Colonic mucosa (tissue), 4 donors: Measurements from ENCODE around the gene SH3BP4. TPM values are rescaled to one million over a fixed set of nuclear protein-coding genes. Genes with fewer than 3 reads are reported as not detected.

Experiments used
- DNase-seq: peaks from one replicate; pipeline ENCODE4 v3.0.0-alpha.2; 2020
- H3K27ac ChIP-seq: fragments of 200-600 bp; one replicate; pipeline ENCODE4 v1.8.0; 2021
- H3K27me3 ChIP-seq: fragments of 200-600 bp; one replicate; pipeline ENCODE4 v1.8.0; 2021
- H3K36me3 ChIP-seq: fragments of 200-600 bp; one replicate; pipeline ENCODE4 v1.8.0; 2021
- H3K4me1 ChIP-seq: fragments of 200-600 bp; one replicate; pipeline ENCODE4 v1.8.0; 2021; ENCODE audit warnings: mild to moderate bottlenecking
- H3K4me3 ChIP-seq: fragments of 200-600 bp; one replicate; pipeline ENCODE4 v1.8.0; 2021
- H3K9ac ChIP-seq, 2 donors: one replicate each; pipeline ENCODE4 v1.7.0; 2013; ENCODE audit warnings: control low read depth in 2 of 2, low read depth in 2 of 2, low read length in 2 of 2
- H3K9me3 ChIP-seq: fragments of 200-600 bp; one replicate; pipeline ENCODE4 v1.8.0; 2021
- intact Hi-C: fragments of 100-400 bp; cut with DNase I; formaldehyde crosslinking; loops from one replicate; pipeline ENCODE4 v1.14.1; 2022
- total RNA-seq, 2 donors: library from RNA; stranded (reverse); fragmentation: NEBNext Ultra II Directional in 1 of 2; extraction: Animal tissue kit (Norgen Biotek cat#: 25700) in 1 of 2; gene quantifications; one replicate each; pipeline ENCODE4 v1.2.1, GENCODE V29; 2021
- TF ChIP-seq, protein P1 (sequence below): fragments of 200-600 bp; IDR thresholded peaks from one replicate; pipeline ENCODE4 v1.8.0; 2022; ENCODE audit warnings: antibody characterized with exemption, mild to moderate bottlenecking
- donor health status: healthy.
- donor health status: DM: no; HTN: no; CAD: no.
- donor health status: DM: no; HTN: no; CAD: no.

The SH3BP4 gene
- total RNA-seq, 2 donors from 2014 or later, result 29.1 to 44.4 TPM

DNA sequence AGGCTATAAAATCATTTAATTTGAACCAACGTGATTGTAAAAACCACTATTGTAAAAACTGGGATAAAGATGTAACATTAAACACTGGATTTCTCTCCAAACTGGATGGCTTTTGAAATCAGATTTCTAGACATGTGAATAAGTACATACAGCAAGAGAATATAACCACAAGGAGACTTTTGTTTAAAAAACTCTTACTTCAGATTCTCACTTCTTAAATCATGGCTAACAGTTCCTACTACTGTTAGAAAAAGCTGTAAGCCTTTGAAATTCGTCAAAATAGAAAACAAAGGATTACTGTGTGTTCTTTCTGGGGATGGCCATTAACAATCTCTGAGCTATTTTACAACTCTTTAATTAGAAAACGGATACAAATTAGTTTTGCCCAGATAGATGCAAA lies 39.4 kb upstream of the SH3BP4 start:
- intact Hi-C loops, result no loop called here

DNA sequence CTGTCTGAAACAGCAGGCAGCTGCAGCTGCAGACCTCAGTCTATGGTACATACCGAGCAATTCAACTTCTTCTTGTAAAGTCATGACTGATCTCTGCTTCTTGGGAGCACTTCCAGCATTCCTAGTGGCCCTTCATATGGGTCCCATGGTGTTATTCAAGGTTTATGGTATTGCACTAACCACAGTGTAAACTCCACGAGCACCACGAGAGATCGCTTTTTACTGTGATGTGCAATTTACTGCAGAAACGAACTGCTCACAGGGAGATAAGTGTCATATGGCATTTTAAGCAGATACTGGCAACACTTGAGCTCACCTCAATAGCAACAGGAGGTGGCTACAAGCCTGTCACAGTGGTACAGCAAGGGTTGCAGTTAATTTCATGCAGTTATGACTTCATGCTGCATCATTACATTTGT lies 38.6 kb upstream of the SH3BP4 start:
- intact Hi-C loops, result no loop called here
- H3K9me3 ChIP-seq, result no peaks in the 10 kb centered on the region
- no peaks in the 10 kb centered on the region for H3K36me3 ChIP-seq
- H3K9ac ChIP-seq, result no peak overlapping the region
- no peak overlapping the region for H3K4me3 ChIP-seq
- no peak overlapping the region for H3K27ac ChIP-seq
- DNase-seq, result no peak
- TF ChIP-seq, protein P1, sequence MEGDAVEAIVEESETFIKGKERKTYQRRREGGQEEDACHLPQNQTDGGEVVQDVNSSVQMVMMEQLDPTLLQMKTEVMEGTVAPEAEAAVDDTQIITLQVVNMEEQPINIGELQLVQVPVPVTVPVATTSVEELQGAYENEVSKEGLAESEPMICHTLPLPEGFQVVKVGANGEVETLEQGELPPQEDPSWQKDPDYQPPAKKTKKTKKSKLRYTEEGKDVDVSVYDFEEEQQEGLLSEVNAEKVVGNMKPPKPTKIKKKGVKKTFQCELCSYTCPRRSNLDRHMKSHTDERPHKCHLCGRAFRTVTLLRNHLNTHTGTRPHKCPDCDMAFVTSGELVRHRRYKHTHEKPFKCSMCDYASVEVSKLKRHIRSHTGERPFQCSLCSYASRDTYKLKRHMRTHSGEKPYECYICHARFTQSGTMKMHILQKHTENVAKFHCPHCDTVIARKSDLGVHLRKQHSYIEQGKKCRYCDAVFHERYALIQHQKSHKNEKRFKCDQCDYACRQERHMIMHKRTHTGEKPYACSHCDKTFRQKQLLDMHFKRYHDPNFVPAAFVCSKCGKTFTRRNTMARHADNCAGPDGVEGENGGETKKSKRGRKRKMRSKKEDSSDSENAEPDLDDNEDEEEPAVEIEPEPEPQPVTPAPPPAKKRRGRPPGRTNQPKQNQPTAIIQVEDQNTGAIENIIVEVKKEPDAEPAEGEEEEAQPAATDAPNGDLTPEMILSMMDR, result no peak
- H3K4me1 ChIP-seq, result no peaks in the 10 kb centered on the region
- no peaks in the 10 kb centered on the region for H3K27me3 ChIP-seq

More for the DNA sequence above, 39.4 kb upstream of the SH3BP4 start:
- Histone ChIP-seq H3K4me1 (no peaks in the 10 kb centered on the region), H3K9me3 (no peaks in the 10 kb centered on the region), H3K36me3 (no peaks in the 10 kb centered on the region), H3K9ac (no peak overlapping the region), H3K27ac (no peak overlapping the region), H3K27me3 (no peaks in the 10 kb centered on the region), H3K4me3 (no peak overlapping the region)
- TF ChIP-seq, protein P1, result no peak
- no peak for DNase-seq

DNA sequence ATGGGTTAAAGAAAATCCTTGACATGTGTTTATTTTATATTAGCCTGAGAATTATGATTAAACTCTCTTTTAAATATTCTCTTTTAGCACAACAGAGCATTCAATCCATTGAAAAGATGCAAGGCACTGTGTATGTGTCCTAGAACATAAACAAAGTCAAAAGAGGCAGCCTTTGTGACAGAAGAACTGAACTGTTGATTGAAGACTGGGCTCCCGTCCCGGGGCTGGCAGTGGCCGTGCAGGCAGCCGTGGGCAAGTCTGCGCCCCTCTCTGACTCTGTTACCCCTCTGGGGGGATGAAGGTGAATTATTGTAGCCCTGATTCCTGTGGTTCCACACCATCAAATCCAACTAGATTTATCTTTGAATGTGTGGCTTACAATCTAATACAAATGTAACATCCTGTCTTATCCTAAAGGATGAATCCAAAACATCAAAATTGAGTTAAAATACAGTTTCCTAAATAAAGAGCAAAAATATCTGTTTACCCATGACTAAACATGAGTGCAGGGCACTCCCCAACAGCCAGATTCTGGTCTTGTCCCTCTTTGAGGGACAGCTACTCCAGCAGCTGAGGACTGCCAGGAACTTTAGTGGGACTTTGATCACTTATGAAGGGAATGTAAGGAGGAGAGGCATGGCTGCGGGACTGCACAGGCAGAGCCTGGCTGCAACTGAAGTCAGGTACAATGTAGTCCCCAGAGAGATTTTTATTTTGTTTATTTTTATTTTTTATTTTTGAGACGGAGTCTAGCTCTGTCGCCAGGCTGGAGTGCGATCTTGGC lies 37.3 kb upstream of the SH3BP4 start:
- DNase-seq, result no peak
- Histone ChIP-seq H3K9me3 (no peaks in the 10 kb centered on the region), H3K9ac (no peak overlapping the region), H3K27me3 (no peaks in the 10 kb centered on the region), H3K36me3 (no peaks in the 10 kb centered on the region), H3K4me1 (no peaks in the 10 kb centered on the region), H3K4me3 (no peak overlapping the region), H3K27ac (no peak overlapping the region)
- intact Hi-C loops, result no loop called here
- TF ChIP-seq, protein P1, result no peak

DNA sequence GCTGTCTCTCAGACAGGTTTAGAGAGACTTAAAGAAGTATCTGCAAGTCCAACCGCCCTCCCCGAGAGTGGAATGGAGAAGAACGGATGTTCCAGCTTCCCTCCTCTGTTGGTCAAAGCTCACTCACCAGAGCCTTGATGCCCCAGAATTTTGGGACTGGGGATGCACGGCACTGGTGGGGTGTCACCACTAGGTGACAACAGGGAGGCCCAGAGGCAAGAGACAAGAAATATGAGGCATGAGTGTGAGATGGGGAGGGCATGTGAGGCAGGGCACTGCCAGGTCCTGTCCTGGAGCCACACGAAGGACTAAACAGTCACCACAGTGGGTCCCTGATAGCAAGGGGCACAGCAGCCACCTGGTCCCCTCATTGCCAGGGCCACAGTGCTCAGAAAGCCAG lies 35.1 kb upstream of the SH3BP4 start:
- Histone ChIP-seq H3K9ac (no peak overlapping the region), H3K4me1 (no peaks in the 10 kb centered on the region), H3K27ac (no peak overlapping the region), H3K36me3 (no peaks in the 10 kb centered on the region), H3K9me3 (no peaks in the 10 kb centered on the region), H3K27me3 (no peaks in the 10 kb centered on the region), H3K4me3 (no peak overlapping the region)
- TF ChIP-seq, protein P1, result no peak
- intact Hi-C loops, result no loop called here
- DNase-seq, result no peak

DNA sequence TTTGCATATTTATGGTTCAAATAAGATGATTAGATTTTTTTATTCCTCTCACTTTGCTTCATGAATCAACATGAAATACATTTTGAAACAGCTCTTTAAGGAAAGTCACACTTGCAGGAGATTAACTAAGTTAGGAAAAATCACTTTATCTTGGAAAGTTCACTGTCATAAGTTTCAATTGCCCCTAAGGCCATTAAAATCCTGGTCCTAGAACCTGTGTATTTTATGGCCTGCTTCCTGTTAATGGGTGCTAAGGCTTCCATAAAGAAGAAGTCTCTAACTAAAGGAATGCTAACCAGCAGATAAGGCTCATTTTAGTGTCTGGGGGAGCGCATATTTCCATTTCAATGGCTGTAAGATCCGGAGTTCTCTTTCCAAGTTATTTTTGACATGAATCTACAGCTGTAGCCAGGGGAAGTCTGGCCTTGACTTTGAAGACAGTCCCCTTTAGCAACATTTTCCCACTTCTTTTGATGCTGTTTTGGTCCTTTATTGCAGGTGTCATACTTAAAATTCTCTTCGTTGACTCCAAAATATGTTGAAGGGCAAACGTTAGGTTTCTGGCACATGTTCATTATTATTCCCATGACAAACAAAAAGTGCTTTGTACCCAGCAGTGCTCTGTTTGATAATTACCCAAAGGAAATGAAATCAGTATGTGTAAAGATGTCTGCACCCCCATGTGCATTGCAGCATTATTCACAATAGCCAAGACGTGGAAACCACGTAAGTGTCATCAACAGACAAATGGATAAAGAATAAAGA lies 34.4 kb upstream of the SH3BP4 start:
- H3K9ac ChIP-seq, result no peak overlapping the region
- H3K4me3 ChIP-seq, result no peak overlapping the region
- H3K9me3 ChIP-seq, result no peaks in the 10 kb centered on the region
- H3K27me3 ChIP-seq, result no peaks in the 10 kb centered on the region
- no peak overlapping the region for H3K27ac ChIP-seq
- no peak for DNase-seq
- intact Hi-C loops, result no loop called here
- H3K36me3 ChIP-seq, result no peaks in the 10 kb centered on the region
- H3K4me1 ChIP-seq, result no peaks in the 10 kb centered on the region
- TF ChIP-seq, protein P1, result no peak
